K562 (cell line): ENCODE data around the gene ITSN1. TPM values are rescaled to one million over a fixed set of nuclear protein-coding genes. Genes with fewer than 3 reads are reported as not detected.

ENCODE experiments used
- FUS ChIP-seq: fragments of 200-400 bp; formaldehyde crosslinking; optimal IDR thresholded peaks from 2 replicates; pipeline ENCODE3; 2017; ENCODE audit warnings: low read depth, low read length
- IFI16 ChIP-seq: fragments of 250-450 bp; sonication (Bioruptor Pico); IDR thresholded peaks from 2 replicates; pipeline ENCODE4 v2.1.2; 2022; ENCODE audit warnings: mild to moderate bottlenecking, inconsistent platforms
- SNRNP70 ChIP-seq: fragments of 200-400 bp; formaldehyde crosslinking; optimal IDR thresholded peaks from 2 replicates; pipeline ENCODE3; 2017; ENCODE audit warnings: low read depth, low read length
- ZNF589 ChIP-seq: fragments of 200-800 bp; sonication (Bioruptor generic); IDR thresholded peaks from 2 replicates; pipeline ENCODE4 v1.6.1; 2016; ENCODE audit warnings: low read depth, missing genetic modification characterization, missing compliant biosample characterization
- polyA plus RNA-seq, 8 experiments: library from polyadenylated mRNA; depleted of rRNA in 4 of 8; stranded (reverse) in 5 of 8; unstranded in 3 of 8; fragments of >200 nt; fragmentation: Nextera tagmentation in 2 of 8; fragmentation: Illumina TruSeq in 1 of 8; extraction: Ambion mirVana in 2 of 8; extraction: Trizol in 1 of 8; gene quantifications; 2 replicates each; pipeline versions ENCODE4 v1.2.1 to v1.2.3, GENCODE V29; 2011 to 2014; ENCODE audit warnings: inconsistent platforms in 1 of 8, missing spikeins in 1 of 8
- total RNA-seq, 7 experiments: library from RNA; depleted of rRNA in 6 of 7; stranded (reverse); fragments of >200 nt in 6 of 7; fragmentation: Illumina TruSeq in 2 of 7; extraction: Trizol in 2 of 7; gene quantifications; 2 replicates each; pipeline versions ENCODE4 v1.2.1 to v1.2.3, GENCODE V29; 2011 to 2021; ENCODE audit warnings: low replicate concordance in 1 of 7
- TF ChIP-seq, protein P1 (sequence below): fragments of 250-450 bp; sonication (Bioruptor Pico); IDR thresholded peaks from 2 replicates; pipeline ENCODE4 v1.5.0; 2020; ENCODE audit warnings: mild to moderate bottlenecking
- TF ChIP-seq, protein P2 (sequence below): fragments of 200-800 bp; sonication (Bioruptor generic); IDR thresholded peaks from 2 replicates; pipeline ENCODE4 v1.6.1; 2016; ENCODE audit warnings: missing genetic modification characterization, missing compliant biosample characterization

ITSN1 gene
- total and polyA plus RNA-seq, 9 of the 15 experiments (the other 6 are each of a cell fraction or from before 2014, with no cell fraction given): 1.1 to 12.6 (median 4.8) TPM

DNA sequence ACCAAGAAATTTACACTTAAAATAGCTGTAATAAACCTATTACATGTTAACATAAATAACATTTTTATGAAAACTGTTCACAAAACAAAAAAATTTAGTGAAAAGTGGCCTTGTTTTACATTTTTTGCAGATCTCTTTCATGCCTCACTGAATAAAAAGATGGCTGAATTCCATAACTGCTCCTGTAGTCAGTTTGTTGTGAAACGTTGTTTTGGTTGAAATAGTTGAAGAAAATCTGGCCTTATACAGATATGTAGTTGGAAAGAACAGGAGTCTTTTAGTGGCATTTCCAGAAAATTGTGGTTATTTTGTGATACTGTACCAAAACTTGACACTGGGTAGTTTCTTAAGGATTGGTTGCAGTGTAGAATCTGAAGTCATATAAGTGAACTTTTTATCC, 18.1 kb downstream of the ITSN1 start (continued):
- TF ChIP-seq, protein P1, sequence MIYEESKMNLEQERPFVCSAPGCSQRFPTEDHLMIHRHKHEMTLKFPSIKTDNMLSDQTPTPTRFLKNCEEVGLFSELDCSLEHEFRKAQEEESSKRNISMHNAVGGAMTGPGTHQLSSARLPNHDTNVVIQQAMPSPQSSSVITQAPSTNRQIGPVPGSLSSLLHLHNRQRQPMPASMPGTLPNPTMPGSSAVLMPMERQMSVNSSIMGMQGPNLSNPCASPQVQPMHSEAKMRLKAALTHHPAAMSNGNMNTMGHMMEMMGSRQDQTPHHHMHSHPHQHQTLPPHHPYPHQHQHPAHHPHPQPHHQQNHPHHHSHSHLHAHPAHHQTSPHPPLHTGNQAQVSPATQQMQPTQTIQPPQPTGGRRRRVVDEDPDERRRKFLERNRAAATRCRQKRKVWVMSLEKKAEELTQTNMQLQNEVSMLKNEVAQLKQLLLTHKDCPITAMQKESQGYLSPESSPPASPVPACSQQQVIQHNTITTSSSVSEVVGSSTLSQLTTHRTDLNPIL (CRISPR knock-in tag): no peak
- no peak for TF ChIP-seq IFI16 (CRISPR knock-in tag)
- TF ChIP-seq, protein P2, sequence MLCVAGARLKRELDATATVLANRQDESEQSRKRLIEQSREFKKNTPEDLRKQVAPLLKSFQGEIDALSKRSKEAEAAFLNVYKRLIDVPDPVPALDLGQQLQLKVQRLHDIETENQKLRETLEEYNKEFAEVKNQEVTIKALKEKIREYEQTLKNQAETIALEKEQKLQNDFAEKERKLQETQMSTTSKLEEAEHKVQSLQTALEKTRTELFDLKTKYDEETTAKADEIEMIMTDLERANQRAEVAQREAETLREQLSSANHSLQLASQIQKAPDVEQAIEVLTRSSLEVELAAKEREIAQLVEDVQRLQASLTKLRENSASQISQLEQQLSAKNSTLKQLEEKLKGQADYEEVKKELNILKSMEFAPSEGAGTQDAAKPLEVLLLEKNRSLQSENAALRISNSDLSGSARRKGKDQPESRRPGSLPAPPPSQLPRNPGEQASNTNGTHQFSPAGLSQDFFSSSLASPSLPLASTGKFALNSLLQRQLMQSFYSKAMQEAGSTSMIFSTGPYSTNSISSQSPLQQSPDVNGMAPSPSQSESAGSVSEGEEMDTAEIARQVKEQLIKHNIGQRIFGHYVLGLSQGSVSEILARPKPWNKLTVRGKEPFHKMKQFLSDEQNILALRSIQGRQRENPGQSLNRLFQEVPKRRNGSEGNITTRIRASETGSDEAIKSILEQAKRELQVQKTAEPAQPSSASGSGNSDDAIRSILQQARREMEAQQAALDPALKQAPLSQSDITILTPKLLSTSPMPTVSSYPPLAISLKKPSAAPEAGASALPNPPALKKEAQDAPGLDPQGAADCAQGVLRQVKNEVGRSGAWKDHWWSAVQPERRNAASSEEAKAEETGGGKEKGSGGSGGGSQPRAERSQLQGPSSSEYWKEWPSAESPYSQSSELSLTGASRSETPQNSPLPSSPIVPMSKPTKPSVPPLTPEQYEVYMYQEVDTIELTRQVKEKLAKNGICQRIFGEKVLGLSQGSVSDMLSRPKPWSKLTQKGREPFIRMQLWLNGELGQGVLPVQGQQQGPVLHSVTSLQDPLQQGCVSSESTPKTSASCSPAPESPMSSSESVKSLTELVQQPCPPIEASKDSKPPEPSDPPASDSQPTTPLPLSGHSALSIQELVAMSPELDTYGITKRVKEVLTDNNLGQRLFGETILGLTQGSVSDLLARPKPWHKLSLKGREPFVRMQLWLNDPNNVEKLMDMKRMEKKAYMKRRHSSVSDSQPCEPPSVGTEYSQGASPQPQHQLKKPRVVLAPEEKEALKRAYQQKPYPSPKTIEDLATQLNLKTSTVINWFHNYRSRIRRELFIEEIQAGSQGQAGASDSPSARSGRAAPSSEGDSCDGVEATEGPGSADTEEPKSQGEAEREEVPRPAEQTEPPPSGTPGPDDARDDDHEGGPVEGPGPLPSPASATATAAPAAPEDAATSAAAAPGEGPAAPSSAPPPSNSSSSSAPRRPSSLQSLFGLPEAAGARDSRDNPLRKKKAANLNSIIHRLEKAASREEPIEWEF: no peak
- no peak for TF ChIP-seq FUS
- no peak for TF ChIP-seq SNRNP70
- no peak for TF ChIP-seq ZNF589 (CRISPR knock-in tag)
